Measurements from ENCODE around the gene COG6. TPM values are rescaled to one million over a fixed set of nuclear protein-coding genes. Genes with fewer than 3 reads are reported as not detected.

Gene COG6
- 33.5 and 52.6 TPM in 2 replicates for total RNA-seq
- 21.3 and 29.5 TPM in 2 replicates for polyA plus RNA-seq

DNA sequence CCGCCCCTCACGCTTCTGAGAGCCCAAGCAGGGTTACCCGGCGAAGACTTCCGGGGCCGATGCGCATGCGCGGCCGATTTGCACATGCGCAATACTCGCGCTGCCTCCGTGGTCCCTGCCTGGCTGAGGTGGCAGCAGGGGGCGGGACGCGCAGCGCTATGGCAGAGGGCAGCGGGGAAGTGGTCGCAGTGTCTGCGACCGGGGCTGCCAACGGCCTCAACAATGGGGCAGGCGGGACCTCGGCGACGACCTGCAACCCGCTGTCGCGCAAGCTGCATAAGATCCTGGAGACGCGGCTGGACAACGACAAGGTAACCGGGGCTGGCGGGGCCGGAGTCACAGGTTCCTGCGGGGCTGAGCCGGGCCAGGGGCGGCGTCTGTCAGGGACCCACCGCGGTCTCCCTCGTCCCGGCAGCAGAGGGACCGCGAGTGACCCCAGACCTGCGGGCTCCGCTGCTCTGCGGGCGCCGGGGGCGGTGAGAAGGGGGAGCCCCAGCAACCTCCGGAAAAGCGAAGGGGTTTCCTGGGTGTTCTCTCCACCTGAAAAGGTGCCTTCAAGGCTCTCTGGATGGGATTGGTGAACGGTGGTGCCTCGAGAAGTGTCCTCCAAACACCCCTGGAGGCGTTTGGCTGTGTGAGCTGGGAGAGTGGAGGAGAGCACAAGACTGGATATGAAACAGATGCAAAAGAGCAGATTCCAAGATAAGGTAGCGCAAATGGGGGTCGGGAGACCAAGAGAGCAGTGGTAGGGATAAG, at the start of gene COG6:
Gene COG6 (plus strand): TSS at position 94 of the 756 bp plus-strand sequence. CDS start 65 bp downstream, at position 159.
- H3K27me3 ChIP-seq = no peaks in the 10 kb centered on the region
- TF ChIP-seq CTCF (IDR thresholded peaks at IDR 0.05; ENCODE audit: low read depth, low read length) = peak; percentile 14
- H3K36me3 ChIP-seq = peaks cover 7% of the 10 kb centered on the region
- H3K4me3 ChIP-seq = peak within 1 kb of the TSS; percentile 93
- H3K9me3 ChIP-seq (ENCODE audit: low read depth) = no peaks in the 10 kb centered on the region
- H3K4me1 ChIP-seq (ENCODE audit: low read depth) = peaks cover 6% of the 10 kb centered on the region
- peak; percentile 86 to 91 for DNase-seq (ENCODE audit: low read depth in 1 of 2, low spot score in 1 of 2)
- H3K27ac ChIP-seq = peak within 1 kb of the TSS; percentile 84

DNA sequence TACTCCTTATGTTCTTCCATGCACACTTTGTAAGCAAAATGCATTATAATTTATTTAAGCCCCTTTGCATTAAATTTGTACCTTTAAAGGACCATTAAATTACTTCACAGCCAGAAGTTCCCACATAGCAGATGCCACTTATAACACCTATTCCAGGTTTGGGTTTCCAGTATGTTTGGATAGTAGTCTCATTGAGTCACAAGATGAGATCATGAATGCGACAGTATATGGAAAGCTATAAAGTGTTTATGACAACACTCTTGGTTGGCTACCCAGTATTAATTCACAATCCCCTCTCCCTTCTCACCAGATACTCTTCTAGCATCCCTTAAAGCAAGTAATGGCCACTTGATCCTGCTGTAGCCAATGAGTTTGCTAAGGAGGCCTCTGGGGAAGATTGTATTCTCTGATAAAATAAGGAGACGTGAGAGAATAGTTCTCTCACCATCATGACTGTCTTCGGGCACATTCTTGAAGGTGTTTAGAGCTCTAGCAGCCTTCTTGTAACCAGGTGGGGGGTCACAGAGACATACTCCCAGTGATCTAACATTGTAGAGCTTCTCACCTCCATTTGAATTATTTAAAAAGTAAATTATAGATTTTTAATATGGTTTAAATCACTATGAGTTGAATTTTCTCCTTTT, 49.7 kb upstream of the COG6 start:
- H3K27ac ChIP-seq = no peak overlapping the region
- no peak overlapping the region for H3K4me3 ChIP-seq
- H3K4me1 ChIP-seq (ENCODE audit: low read depth) = no peaks in the 10 kb centered on the region
- no peak for TF ChIP-seq CTCF (IDR thresholded peaks at IDR 0.05; ENCODE audit: low read depth, low read length)
- DNase-seq (ENCODE audit: low read depth in 1 of 2, low spot score in 1 of 2) = no peak
- H3K36me3 ChIP-seq = no peaks in the 10 kb centered on the region
- peaks cover 15% of the 10 kb centered on the region for H3K27me3 ChIP-seq
- H3K9me3 ChIP-seq (ENCODE audit: low read depth) = no peaks in the 10 kb centered on the region

DNA sequence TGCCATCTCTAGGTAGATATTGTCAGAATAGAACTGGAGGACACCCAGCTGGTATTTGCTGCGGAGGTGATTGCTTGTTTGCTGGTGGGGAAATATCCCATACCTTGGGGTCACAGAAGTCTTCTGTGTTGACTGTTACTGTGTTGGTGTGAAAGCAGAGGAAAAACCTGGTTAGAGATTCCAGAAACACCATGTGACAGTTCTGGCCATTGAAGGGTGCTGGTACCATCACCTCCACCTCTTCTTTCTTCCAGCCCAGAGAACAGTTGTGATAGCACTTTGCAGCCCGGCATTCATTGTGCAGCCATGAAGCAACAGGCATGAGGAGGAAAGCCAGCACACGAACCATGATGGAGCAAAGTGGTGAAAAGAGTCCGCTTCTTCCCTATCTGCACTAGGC, 47.6 kb upstream of the COG6 start:
- peaks cover 12% of the 10 kb centered on the region for H3K27me3 ChIP-seq
- no peaks in the 10 kb centered on the region for H3K4me1 ChIP-seq (ENCODE audit: low read depth)
- no peak for DNase-seq (ENCODE audit: low read depth in 1 of 2, low spot score in 1 of 2)
- no peaks in the 10 kb centered on the region for H3K36me3 ChIP-seq
- no peak for TF ChIP-seq CTCF (IDR thresholded peaks at IDR 0.05; ENCODE audit: low read depth, low read length)
- H3K4me3 ChIP-seq = no peak overlapping the region
- H3K27ac ChIP-seq = no peak overlapping the region
- H3K9me3 ChIP-seq (ENCODE audit: low read depth) = no peaks in the 10 kb centered on the region

DNA sequence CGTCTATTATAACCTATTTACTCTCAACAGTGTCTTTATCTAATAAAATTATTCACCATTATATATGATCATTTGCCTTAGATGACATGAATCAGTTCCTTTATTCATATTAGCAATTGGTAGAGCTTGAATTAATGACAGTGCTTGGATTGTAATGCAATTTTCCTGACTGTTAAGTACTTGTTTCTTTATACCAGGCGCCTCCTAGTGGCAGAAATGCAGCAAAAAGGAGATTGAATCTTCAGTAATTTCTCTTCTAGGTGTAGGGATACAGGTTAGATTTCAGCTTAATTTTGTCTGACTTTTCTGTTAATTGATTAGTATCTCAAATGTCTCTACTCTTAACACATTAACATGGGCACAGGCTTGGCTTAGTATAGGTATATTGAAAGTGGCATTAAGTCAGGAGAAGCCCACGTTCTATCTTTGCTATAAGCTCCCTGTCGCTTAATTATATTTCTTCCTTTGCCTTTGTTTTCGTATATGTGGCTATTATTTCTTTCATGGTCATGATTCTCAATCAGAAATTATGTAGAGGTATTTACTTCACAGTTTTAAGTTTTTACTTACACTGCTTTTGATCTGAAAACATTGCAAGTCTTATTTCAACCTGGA, 43.3 kb upstream of the COG6 start:
- no peaks in the 10 kb centered on the region for H3K9me3 ChIP-seq (ENCODE audit: low read depth)
- H3K27me3 ChIP-seq = peaks cover 4% of the 10 kb centered on the region
- peak; percentile 77 for TF ChIP-seq CTCF (IDR thresholded peaks at IDR 0.05; ENCODE audit: low read depth, low read length)
- DNase-seq (ENCODE audit: low read depth in 1 of 2, low spot score in 1 of 2) = peak; percentile 84 to 87
- H3K4me3 ChIP-seq = no peak overlapping the region
- H3K4me1 ChIP-seq (ENCODE audit: low read depth) = no peaks in the 10 kb centered on the region
- H3K36me3 ChIP-seq = no peaks in the 10 kb centered on the region
- no peak overlapping the region for H3K27ac ChIP-seq

GRCh38 chr13:39616087-39616694, 39.3 kb upstream of the COG6 start:
- Histone ChIP-seq H3K27me3 (peaks cover 4% of the 10 kb centered on the region), H3K9me3 (ENCODE audit: low read depth) (no peaks in the 10 kb centered on the region), H3K4me1 (ENCODE audit: low read depth) (no peaks in the 10 kb centered on the region), H3K36me3 (no peaks in the 10 kb centered on the region), H3K4me3 (no peak overlapping the region), H3K27ac (no peak overlapping the region)
- DNase-seq (ENCODE audit: low read depth in 1 of 2, low spot score in 1 of 2) = peak; percentile 85 to 87
- peak; percentile 97 for TF ChIP-seq CTCF (IDR thresholded peaks at IDR 0.05; ENCODE audit: low read depth, low read length)

Data from cardiac muscle cell (in vitro differentiated cells and primary cell).